ENCODE results near the gene C17orf58.

C17orf58 gene

GRCh38 chr17:68016838-68017237 lies 20.6 kb upstream of the C17orf58 start:
- TF ChIP-seq, protein P1, sequence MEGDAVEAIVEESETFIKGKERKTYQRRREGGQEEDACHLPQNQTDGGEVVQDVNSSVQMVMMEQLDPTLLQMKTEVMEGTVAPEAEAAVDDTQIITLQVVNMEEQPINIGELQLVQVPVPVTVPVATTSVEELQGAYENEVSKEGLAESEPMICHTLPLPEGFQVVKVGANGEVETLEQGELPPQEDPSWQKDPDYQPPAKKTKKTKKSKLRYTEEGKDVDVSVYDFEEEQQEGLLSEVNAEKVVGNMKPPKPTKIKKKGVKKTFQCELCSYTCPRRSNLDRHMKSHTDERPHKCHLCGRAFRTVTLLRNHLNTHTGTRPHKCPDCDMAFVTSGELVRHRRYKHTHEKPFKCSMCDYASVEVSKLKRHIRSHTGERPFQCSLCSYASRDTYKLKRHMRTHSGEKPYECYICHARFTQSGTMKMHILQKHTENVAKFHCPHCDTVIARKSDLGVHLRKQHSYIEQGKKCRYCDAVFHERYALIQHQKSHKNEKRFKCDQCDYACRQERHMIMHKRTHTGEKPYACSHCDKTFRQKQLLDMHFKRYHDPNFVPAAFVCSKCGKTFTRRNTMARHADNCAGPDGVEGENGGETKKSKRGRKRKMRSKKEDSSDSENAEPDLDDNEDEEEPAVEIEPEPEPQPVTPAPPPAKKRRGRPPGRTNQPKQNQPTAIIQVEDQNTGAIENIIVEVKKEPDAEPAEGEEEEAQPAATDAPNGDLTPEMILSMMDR (conservative IDR thresholded peaks at IDR 0.05; ENCODE audit: low read depth, low read length): no peak
- no peak for DNase-seq (ENCODE audit: low read depth)
- H3K4me3 ChIP-seq (ENCODE audit: low read depth, low read length): no peak overlapping the region

- TF ChIP-seq, protein P1 (conservative IDR thresholded peaks at IDR 0.05; ENCODE audit: low read depth, low read length): no peak
- no peak overlapping the region for H3K4me3 ChIP-seq (ENCODE audit: low read depth, low read length)
- no peak for DNase-seq (ENCODE audit: low read depth)
Measured at GRCh38 chr17:68015081-68015723, 18.9 kb upstream of the C17orf58 start.

DNA sequence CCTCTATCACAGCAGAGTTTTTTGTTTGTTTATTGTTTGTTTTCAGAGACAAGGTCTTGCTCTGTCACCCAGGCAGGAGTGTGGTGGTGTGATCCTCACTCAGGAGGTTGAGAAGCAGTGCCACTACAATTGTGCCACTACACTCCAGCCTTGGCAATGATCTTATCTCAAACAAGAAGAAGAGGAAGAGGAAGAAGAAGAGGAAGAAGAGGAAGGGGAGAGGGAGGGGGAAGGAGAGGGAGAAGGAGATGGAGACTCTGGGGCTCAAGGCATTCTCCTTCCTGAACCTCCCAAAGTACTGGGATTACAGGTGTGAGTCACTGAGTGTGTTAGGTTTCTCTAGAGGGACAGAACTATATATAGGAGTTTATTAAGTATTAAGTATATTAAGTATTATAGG lies 17.1 kb upstream of the C17orf58 start:
- no peak for DNase-seq (ENCODE audit: low read depth)
- TF ChIP-seq, protein P1 (conservative IDR thresholded peaks at IDR 0.05; ENCODE audit: low read depth, low read length): no peak
- no peak overlapping the region for H3K4me3 ChIP-seq (ENCODE audit: low read depth, low read length)

- no peak for DNase-seq (ENCODE audit: low read depth)
- H3K4me3 ChIP-seq (ENCODE audit: low read depth, low read length): no peak overlapping the region
Measured at GRCh38 chr17:68011199-68011665, 15.0 kb upstream of the C17orf58 start.

GRCh38 chr17:68006797-68007196 lies 10.5 kb upstream of the C17orf58 start:
- TF ChIP-seq, protein P1 (conservative IDR thresholded peaks at IDR 0.05; ENCODE audit: low read depth, low read length): no peak
- no peak for DNase-seq (ENCODE audit: low read depth)
- H3K4me3 ChIP-seq (ENCODE audit: low read depth, low read length): no peak overlapping the region

More at GRCh38 chr17:68011199-68011665, 15.0 kb upstream of the C17orf58 start:
- TF ChIP-seq, protein P1 (conservative IDR thresholded peaks at IDR 0.05; ENCODE audit: low read depth, low read length): peak; percentile 76

DNA sequence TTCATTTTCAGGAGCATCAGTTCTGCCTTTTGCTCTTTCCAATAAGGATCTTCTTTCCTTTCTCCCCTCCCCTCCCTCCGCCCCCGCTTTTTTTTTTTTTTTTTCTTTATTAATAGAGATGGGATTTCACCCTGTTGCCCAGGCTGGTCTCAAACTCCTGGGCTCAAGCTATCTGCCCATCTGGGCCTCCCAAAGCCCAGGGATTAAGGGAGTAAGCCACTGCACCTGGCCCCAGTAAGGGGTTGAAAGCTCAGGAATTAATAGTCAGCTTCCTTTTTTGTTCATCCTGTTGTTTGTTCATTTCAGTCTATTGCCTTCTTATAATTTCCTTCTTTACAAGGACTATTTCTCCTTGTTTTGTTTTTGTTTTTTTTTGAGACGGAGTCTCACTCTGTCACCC lies 7.9 kb upstream of the C17orf58 start:
- DNase-seq (ENCODE audit: low read depth): no peak
- TF ChIP-seq, protein P1 (conservative IDR thresholded peaks at IDR 0.05; ENCODE audit: low read depth, low read length): no peak
- no peak overlapping the region for H3K4me3 ChIP-seq (ENCODE audit: low read depth, low read length)

GRCh38 chr17:67999291-67999911 lies 3.1 kb upstream of the C17orf58 start:
- no peak overlapping the region for H3K4me3 ChIP-seq (ENCODE audit: low read depth, low read length)
- peak; percentile 49 for DNase-seq (ENCODE audit: low read depth)
- TF ChIP-seq, protein P1 (conservative IDR thresholded peaks at IDR 0.05; ENCODE audit: low read depth, low read length): no peak

Measured in choroid plexus epithelial cell (primary cell).